GM19328 (cell line): ENCODE results near the gene SELENBP1.

Experiments used
- ATAC-seq: cut with Tn5 transposase; IDR thresholded peaks from one replicate; pipeline ENCODE4 v1.9.1; 2021; ENCODE audit warnings: mild to moderate bottlenecking, moderate library complexity; ENCODE audit not compliant: unreplicated experiment

Gene SELENBP1

DNA sequence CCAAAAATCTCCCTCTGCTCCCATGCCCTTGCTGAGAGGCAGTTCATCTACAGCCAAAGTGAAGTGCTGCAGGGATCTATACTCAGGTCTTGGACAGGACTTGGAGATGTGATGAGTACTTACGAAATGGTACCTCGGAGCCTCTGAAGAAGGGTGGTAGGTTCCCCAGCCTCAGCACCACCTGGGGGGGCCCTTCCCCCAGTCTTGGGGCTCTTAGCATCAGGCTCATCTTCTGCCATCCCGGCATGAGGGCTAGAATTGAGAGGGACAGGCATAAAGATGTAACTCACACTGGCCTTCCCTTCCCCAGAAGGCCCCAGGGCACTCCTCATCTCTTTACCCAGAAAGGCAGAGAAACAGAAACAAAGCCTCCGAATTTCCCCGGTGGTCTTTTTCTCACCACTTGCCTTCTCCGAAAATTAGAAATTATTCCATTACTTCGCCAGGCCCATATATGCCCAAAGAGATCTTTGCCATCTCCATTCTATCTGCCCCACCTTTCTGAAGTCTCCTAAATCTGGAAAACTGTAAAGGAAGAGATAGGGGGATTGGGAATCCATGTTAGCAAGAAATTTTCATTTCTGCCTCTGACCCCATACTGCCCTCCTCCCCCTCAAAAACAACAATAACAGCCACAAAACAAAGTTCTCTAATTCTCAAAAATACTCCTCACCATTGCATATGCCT, 26.3 kb downstream of the SELENBP1 start:
- ATAC-seq: no peak

- ATAC-seq: no peak
Observed at GRCh38 chr1:151344291-151344690, 28.2 kb downstream of the SELENBP1 start.

GRCh38 chr1:151343587-151343986, 28.9 kb downstream of the SELENBP1 start:
- ATAC-seq: no peak

DNA sequence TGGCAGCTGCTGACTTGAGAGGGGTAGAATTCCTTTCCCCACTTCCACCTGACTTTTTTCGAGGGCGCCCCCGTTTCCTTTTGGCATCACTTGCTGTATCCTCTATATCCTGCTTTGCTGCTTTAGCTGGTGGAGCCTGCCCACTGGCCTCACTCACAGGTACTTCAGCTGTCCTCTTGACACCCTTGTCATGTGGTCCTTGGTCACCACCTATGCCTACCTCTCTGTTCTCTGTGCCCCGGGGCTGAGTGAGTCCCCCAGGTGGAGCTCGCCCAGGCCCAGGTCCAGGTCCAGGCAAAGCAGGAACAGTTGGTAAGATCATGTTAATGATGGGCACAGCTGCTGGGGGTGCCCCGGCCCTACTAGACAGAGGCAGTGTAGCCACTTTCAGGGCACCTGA, 29.9 kb downstream of the SELENBP1 start:
- ATAC-seq: no peak

- no peak for ATAC-seq
Observed at GRCh38 chr1:151342021-151342420, 30.5 kb downstream of the SELENBP1 start.

GRCh38 chr1:151340870-151341754, 31.4 kb downstream of the SELENBP1 start:
- no peak for ATAC-seq

DNA sequence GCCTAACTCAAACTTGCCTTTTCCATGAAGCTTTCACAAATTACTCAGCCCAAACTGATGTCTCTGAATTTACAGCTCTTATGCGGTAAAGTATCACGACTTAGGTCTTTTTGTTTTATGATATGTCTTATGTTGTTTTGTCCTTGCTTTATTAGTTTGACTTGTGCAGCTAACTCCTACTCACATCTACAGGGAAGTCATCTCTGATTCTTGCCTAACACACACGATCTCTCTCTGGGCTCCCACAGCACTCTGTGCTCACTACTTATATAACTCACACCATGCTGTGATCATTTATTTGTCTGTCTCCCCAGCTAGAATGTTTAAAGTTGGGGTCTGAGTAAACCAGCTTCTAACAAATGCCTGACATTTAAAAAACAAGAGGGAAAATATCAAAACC, 35.9 kb downstream of the SELENBP1 start:
- no peak for ATAC-seq

- ATAC-seq: no peak
Observed at GRCh38 chr1:151334822-151335221, 37.7 kb downstream of the SELENBP1 start.

- ATAC-seq: peak; percentile 20
Observed at GRCh38 chr1:151327903-151328674, 44.4 kb downstream of the SELENBP1 start.

- ATAC-seq: peak; percentile 78
Observed at GRCh38 chr1:151327223-151327902, 45.1 kb downstream of the SELENBP1 start, which contains the start of gene PI4KB. PI4KB (minus strand) TSS chr1:151327416; CDS start chr1:151316481, 10,935 bp downstream.

DNA sequence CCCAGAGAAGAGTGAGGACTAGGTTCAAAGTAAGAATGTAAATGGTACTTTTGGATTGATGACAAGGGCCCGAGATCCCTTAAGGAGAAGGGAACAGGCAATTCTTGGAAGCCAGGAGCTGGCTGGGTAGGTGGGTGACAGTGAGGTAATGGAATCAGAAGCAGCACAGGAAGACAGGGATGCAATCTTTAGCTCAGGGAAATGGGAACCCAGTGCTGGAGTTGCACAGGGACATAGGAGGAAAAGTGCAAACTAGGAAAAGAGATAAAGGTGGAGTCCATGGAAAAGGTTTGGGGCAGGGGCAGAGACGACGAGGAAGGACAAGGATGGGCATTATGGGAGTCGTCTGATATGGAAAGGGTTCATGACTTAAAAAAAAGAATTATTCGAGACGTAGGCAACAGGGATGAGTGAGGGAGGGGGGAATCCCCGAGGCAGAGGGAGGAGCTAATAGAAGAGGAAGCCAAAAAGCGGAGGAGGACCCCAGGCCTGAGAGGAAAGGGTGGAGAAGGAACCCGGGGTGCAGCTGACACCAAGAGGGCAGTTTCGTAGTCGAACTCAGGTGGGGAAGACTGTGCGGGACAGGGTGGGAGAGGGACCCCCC, 45.8 kb downstream of the SELENBP1 start:
- peak; percentile 41 for ATAC-seq

DNA sequence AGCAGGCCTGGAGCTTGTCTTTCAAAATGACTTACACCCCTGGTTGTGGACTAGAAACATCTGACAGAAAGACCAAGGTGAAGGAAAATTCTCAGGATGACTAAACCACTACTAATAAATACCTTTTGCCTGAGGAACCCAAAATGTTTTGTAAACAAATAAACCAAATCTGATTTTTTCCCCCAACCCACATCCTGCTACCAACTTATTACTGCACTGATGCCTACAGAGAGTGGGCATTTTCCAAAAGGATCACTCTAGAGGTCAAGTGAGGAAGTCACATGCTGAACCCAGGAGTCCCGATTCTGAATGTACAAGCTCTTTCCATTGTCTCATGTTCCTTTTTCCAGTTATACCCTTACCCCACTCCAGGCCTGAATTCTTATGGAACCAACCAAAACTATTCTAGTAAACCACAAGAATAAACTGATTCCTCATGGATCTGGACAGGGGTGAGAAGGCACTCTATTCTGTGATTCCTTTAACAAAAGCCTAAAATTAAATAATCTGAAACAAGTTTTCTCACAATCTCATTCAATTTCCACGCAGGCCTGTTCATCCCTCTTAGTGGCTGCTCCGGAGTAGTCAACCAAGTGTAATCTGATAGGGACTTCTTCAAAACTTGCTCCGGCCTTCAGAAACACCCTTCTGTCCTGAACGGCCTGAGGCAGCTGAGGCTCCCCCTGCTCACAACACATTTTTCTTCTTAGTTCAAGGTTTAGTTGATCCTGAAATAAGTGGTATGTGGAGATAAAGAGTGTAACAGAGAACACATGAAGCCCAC, 46.7 kb downstream of the SELENBP1 start:
- no peak for ATAC-seq

DNA sequence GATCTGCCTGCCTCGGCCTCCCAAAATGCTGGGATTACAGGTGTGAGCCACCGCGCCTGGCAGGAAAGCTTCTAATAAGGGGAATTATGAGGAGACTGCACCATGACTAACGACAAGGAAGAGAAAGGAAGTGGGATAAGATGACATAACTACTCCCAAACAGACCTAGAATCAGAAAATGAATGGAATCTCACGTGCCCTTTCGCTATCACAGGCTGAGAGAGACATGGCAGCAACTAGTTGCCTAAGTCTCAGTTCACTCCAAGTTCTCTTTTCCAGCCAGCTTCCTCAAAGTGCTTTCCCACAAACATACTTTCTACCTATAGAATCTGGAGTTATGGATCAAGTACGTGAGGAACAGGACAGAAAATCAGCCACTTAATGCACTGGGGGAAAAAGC, 47.3 kb downstream of the SELENBP1 start:
- ATAC-seq: no peak

GRCh38 chr1:151324390-151324930, 48.0 kb downstream of the SELENBP1 start:
- ATAC-seq: no peak

- ATAC-seq: no peak
Observed at GRCh38 chr1:151318975-151319374, 53.5 kb downstream of the SELENBP1 start.

- ATAC-seq: no peak
Observed at GRCh38 chr1:151315565-151316235, 56.8 kb downstream of the SELENBP1 start.
